ENCODE measurements around the gene PCDHB15.
A peak's percentile ranks its signal among the peaks of the same experiment; 100 is the strongest.
"Not testable (repeated sequence)": the region's sequence is repeated elsewhere in the genome, so short reads cannot be mapped to it uniquely, and the experiment has no call there.

DNA sequence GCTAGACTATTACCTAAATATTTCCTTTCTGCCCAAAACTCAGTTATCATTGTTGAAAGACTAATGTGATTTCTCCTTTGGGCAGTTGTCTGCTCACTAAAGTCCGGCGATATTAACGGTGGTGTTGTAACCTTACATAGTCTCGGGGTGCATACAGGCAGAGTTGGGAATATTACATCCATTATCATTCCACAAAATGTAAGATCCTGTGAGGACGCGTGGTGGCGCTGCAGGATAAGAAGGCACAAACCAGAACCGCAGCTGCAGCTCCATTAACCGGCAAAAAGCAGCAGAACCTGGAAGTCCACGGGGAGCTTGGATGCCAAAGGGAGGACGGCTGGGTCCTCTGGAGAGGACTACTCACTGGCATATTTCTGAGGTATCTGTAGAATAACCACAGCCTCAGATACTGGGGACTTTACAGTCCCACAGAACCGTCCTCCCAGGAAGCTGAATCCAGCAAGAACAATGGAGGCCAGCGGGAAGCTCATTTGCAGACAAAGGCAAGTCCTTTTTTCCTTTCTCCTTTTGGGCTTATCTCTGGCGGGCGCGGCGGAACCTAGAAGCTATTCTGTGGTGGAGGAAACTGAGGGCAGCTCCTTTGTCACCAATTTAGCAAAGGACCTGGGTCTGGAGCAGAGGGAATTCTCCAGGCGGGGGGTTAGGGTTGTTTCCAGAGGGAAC lies 31.4 kb upstream of the PCDHB15 start, which contains the start of gene PCDHB13:
- TF ChIP-seq, protein P1, sequence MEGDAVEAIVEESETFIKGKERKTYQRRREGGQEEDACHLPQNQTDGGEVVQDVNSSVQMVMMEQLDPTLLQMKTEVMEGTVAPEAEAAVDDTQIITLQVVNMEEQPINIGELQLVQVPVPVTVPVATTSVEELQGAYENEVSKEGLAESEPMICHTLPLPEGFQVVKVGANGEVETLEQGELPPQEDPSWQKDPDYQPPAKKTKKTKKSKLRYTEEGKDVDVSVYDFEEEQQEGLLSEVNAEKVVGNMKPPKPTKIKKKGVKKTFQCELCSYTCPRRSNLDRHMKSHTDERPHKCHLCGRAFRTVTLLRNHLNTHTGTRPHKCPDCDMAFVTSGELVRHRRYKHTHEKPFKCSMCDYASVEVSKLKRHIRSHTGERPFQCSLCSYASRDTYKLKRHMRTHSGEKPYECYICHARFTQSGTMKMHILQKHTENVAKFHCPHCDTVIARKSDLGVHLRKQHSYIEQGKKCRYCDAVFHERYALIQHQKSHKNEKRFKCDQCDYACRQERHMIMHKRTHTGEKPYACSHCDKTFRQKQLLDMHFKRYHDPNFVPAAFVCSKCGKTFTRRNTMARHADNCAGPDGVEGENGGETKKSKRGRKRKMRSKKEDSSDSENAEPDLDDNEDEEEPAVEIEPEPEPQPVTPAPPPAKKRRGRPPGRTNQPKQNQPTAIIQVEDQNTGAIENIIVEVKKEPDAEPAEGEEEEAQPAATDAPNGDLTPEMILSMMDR (IDR thresholded peaks at IDR 0.05): peak; percentile 58
- not testable (repeated sequence) for TF ChIP-seq EZH2 (IDR thresholded peaks at IDR 0.05)
